B cell (primary cell): ENCODE measurements around the gene IGHMBP2.

Experiments used
- CTCF ChIP-seq: fragments of 200-600 bp; IDR thresholded peaks from one replicate; pipeline ENCODE4 v1.8.0; 2022; ENCODE audit warnings: antibody characterized with exemption, mild to moderate bottlenecking
- EZH2 ChIP-seq: IDR thresholded peaks from 2 replicates; pipeline ENCODE4 v1.6.1; 2012; ENCODE audit warnings: borderline replicate concordance, low read depth, mild to moderate bottlenecking, moderate library complexity, low read length; ENCODE audit not compliant: insufficient read depth, poor library complexity, severe bottlenecking

- TF ChIP-seq CTCF (no peak), EZH2 (no peak)
These were observed 54.5 kb downstream of the IGHMBP2 start for GRCh38 chr11:68958211-68958610.
